Hepatocyte (in vitro differentiated cells): ENCODE results near the gene LSM11.

ENCODE experiments used
- CTCF ChIP-seq: fragments of 200-600 bp; sonication (generic); IDR thresholded peaks from 2 replicates; pipeline ENCODE4 v1.5.1; 2016; ENCODE audit warnings: antibody characterized with exemption, mild to moderate bottlenecking; ENCODE audit not compliant: poor library complexity
- EZH2 ChIP-seq: fragments of 200-600 bp; sonication (generic); IDR thresholded peaks from 2 replicates; pipeline ENCODE4 v1.6.1; 2016; ENCODE audit warnings: antibody characterized with exemption, mild to moderate bottlenecking, borderline replicate concordance
- EZH2phosphoT487 ChIP-seq: fragments of 200-600 bp; sonication (generic); IDR thresholded peaks from one replicate; pipeline ENCODE4 v1.6.1; 2018; ENCODE audit warnings: antibody characterized with exemption, mild to moderate bottlenecking, low read depth, moderate library complexity; ENCODE audit not compliant: unreplicated experiment, severe bottlenecking

- TF ChIP-seq CTCF (no peak), EZH2 (no peak), EZH2phosphoT487 (no peak)
Measured at GRCh38 chr5:157793301-157793700, 49.8 kb downstream of the LSM11 start.
